Activated CD4-positive, CD25-positive, alpha-beta regulatory T cell (primary cell): ENCODE data around the gene SMARCA5.

Experiments
- DNase-seq, 4 experiments: peaks; one replicate each; lab custom pipeline; 2025; lab: John Stamatoyannopoulos, UW

The SMARCA5 gene

GRCh38 chr4:143531788-143532491, 18.4 kb downstream of the SMARCA5 start:
- no peak for DNase-seq

- DNase-seq = no peak
Measured at GRCh38 chr4:143538979-143539669, 25.6 kb downstream of the SMARCA5 start.

DNA sequence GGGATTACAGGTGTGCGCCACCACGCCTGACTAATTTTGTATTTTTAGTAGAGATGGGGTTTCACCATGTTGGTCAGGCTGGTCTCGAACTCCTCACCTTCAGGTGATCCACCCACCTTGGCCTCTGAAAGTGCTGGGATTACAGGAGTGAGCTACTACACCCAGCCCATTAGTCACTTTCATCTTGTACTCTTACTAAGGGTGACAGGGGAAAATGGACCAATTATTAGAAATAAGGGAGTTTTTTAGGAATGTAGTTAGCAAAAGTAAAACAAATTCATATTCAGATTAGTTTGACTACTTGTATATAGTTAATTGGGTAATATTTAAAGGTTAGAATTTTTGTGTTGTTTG, 26.1 kb downstream of the SMARCA5 start:
- DNase-seq = no peak

DNA sequence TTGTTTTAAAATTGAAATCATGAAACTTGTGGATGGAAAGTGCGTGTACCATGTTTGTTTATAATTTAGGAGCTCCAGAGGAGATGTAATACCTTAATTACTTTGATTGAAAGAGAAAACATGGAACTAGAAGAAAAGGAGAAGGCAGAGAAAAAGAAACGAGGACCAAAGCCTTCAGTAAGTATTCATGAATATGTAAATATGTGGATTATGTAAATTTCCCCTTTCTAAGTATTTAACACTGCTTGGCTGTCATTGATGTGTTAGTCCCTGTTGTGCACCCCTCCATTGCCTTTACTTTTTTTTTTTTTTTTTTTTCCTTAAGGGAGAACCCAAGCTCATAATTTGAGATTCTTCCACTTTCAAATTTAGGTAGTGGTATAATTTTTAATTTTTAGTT, 36.4 kb downstream of the SMARCA5 start:
- no peak for DNase-seq

GRCh38 chr4:143554728-143555597, 41.5 kb downstream of the SMARCA5 start:
- no peak for DNase-seq

DNA sequence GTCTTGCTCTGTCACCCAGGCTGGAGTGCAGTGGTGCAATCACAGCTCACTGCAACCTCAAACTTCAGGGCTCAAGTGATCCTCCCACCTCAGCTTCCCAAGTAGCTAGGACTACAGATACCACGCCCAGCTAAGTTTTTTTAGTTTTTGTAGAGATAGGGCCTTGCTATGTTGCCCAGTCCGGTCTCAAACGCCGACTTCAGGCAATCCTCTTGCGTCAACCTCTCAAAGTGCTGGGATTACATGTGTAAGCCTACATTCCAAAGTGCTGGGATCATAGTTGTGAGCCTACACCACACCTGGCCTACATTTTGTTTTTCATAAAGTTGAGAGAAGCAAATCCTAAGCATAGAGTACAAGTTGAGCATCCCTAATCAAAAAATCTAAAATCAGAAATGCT, 42.2 kb downstream of the SMARCA5 start:
- no peak for DNase-seq

GRCh38 chr4:143558286-143558685, 44.8 kb downstream of the SMARCA5 start:
- no peak for DNase-seq

DNA sequence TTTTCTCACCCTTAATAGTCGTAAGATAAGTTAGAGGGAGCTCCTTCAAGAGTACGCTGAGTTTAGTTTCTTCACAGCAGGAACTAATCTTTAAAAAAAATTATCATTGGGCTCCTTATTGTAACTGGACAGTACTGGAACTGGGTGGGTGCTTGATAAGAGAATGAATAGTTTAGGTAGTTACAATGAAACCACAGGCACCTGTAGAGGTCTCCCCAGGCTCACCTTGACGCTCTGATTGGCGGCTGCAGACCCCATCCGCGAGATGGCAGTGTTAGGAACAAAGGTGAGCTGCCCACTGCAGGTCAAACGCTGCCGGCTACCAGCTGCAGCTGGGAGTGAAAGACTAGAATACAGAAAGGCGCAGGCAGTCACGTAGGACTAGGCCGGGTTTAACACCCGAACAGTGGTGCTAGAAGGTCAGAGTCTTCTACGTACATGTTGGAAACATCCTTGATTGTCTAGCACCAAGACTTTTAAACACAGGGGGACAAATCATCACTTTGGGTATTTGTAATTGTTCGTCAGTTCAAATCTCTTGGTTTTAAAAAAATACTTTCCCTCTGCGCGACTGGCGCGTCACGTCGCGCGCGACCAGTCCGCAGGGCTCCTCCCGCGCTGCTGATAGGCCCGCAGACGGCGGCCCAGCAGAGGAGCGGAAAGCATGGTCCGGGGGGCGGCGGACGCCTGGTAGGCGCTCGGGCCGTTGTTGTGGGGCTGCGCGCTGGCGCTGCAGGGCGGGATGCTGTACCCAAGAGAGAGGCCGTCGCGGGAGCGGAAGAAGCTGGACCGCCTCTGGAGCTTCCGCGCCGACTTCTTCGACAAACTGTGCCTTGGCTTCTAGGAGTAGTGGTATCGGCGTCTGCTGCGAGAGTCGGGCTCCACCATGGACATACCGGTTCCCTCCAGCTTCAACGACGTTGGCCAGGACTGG, 45.6 kb downstream of the SMARCA5 start:
- DNase-seq = peak; percentile 23 to 55 (median 38)

DNA sequence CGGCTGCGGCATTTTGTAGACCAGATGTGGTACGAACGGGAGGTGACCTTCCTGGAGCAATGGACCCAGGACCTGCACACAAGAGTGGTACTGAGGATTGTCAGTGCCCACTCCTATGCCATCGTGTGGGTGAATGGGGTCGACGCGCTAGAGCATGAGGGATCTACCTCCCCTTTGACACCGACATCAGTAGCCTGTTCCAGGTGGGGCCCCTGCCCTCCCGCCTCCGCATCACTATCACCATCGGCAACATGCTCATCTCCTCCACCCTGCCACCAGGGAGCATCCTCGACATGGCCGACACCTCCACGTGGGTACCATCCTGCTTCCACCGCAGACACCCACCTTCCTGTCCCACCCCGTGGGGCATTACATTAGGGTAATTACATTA, 46.2 kb downstream of the SMARCA5 start:
- DNase-seq = no peak

- no peak for DNase-seq
Measured at GRCh38 chr4:143564472-143564871, 51.0 kb downstream of the SMARCA5 start.

- no peak for DNase-seq
Measured at GRCh38 chr4:143575331-143575730, 61.8 kb downstream of the SMARCA5 start.

DNA sequence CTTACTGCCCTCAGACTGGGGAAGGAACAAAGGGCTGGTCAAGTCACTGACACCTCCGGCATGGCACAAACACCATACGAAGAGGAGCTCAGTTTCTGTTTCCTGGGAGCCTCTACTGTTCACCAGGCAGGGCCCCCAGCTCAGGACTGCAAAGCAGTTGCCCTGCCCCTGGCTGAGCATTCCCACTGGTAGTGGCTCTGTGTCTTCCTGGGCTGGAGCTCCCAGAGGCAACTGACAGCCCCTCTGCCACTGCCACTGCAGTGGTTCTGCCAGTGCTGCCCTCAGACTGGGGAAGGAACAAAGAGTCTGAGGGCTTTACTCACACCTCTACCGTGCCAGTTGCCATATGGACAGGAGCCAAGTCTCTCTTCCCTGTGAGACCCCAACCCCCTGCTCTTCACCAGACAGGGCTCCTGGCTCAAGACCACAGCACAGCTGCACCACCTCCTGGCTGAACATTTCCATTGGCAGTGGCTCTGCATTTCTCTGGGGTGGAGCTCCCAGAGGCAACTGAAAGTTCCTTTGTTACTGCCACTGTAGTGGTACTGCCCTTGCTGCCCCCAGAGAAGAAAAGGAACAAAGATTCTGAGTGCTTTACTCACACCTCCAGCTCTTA, 67.9 kb downstream of the SMARCA5 start:
- DNase-seq = no peak

GRCh38 chr4:143585548-143585947, 72.0 kb downstream of the SMARCA5 start:
- no peak for DNase-seq

- no peak for DNase-seq
Measured at GRCh38 chr4:143586080-143586479, 72.6 kb downstream of the SMARCA5 start.

DNA sequence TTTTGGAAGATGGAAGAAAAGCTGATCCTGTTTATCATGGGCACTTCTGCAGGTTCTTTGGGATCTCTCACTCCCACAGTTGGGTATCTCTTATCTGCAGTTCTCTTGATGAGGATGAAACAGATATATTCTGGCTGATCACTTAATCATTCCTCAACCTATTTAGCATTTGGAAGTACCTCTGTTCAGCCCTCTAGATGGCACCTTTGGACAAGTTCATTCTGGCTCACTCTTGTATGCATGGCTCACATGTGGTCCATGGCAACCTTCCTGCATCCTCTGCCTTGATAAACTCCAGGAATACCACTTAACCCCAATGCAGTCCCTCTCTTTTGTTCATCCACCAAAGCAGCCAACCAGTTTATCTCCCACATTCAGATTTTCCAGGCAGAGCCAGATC, 74.2 kb downstream of the SMARCA5 start:
- DNase-seq = no peak

GRCh38 chr4:143597276-143597675, 83.8 kb downstream of the SMARCA5 start:
- DNase-seq = no peak

- no peak for DNase-seq
Measured at GRCh38 chr4:143598816-143599215, 85.3 kb downstream of the SMARCA5 start.

DNA sequence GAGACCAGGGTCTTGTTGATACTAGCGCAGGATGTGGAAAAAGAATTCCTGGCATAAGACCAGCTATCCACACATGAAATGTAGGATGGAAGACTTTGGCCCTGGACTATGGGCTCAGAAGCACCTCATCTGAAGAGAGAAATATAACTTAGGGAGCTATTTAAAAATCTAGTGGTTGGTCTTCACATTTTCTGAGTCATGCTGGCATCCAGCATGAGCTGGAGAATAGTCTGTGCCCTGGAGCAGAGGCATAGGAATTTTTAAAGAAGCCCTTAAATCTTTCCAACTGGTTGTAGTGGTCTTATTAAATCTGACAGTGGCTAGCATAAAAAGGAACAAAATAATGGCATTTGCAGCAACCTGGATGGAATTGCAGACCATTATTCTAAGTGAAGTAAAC, 86.3 kb downstream of the SMARCA5 start:
- DNase-seq = no peak

- no peak for DNase-seq
Measured at GRCh38 chr4:143606480-143606879, 93.0 kb downstream of the SMARCA5 start.
